HG02588 (cell line): Measurements from ENCODE around the gene PTPMT1.
A peak's percentile ranks its signal among the peaks of the same experiment; 100 is the strongest.

Experiments
- ATAC-seq: cut with Tn5 transposase; IDR thresholded peaks from one replicate; pipeline ENCODE4 v1.9.1; 2021; ENCODE audit warnings: mild to moderate bottlenecking, moderate library complexity; ENCODE audit not compliant: unreplicated experiment

PTPMT1 gene

GRCh38 chr11:47577460-47578041 is 12.2 kb downstream of the PTPMT1 start:
- no peak for ATAC-seq

- peak; percentile 88 for ATAC-seq
Observed at GRCh38 chr11:47578524-47579494, 13.4 kb downstream of the PTPMT1 start, which contains the start of the genes KBTBD4 and NDUFS3. KBTBD4 (minus strand) TSS chr11:47578970; CDS start chr11:47578951, 19 bp downstream. NDUFS3 (plus strand) TSS chr11:47579074; CDS start chr11:47579092, 18 bp downstream.

- no peak for ATAC-seq
Observed at GRCh38 chr11:47583844-47584243, 18.4 kb downstream of the PTPMT1 start.

- ATAC-seq, result no peak
Observed at GRCh38 chr11:47586098-47586855, 20.9 kb downstream of the PTPMT1 start, which contains the start of gene FAM180B. FAM180B (plus strand) TSS chr11:47586678; CDS start chr11:47586769, 91 bp downstream.

- ATAC-seq, result no peak
Observed at GRCh38 chr11:47587039-47587716, 21.8 kb downstream of the PTPMT1 start.

- ATAC-seq, result no peak
Observed at GRCh38 chr11:47587723-47588326, 22.4 kb downstream of the PTPMT1 start.

GRCh38 chr11:47589118-47589517 is 23.7 kb downstream of the PTPMT1 start:
- no peak for ATAC-seq

GRCh38 chr11:47589584-47589976 is 24.2 kb downstream of the PTPMT1 start:
- ATAC-seq, result no peak

GRCh38 chr11:47589977-47590861 is 24.8 kb downstream of the PTPMT1 start:
- no peak for ATAC-seq

GRCh38 chr11:47591764-47592163 is 26.4 kb downstream of the PTPMT1 start:
- ATAC-seq, result no peak

GRCh38 chr11:47592251-47592650 is 26.9 kb downstream of the PTPMT1 start:
- ATAC-seq, result no peak

- ATAC-seq, result no peak
Observed at GRCh38 chr11:47592970-47593369, 27.6 kb downstream of the PTPMT1 start.

- no peak for ATAC-seq
Observed at GRCh38 chr11:47593492-47593933, 28.1 kb downstream of the PTPMT1 start.

- no peak for ATAC-seq
Observed at GRCh38 chr11:47593934-47594855, 28.8 kb downstream of the PTPMT1 start, which contains the start of gene C1QTNF4. C1QTNF4 (minus strand) TSS chr11:47594411; CDS start chr11:47590810, 3,601 bp downstream.

- ATAC-seq, result no peak
Observed at GRCh38 chr11:47595029-47595428, 29.6 kb downstream of the PTPMT1 start.

- no peak for ATAC-seq
Observed at GRCh38 chr11:47595967-47596366, 30.6 kb downstream of the PTPMT1 start.

- no peak for ATAC-seq
Observed at GRCh38 chr11:47599902-47600301, 34.5 kb downstream of the PTPMT1 start.

- ATAC-seq, result no peak
Observed at GRCh38 chr11:47603295-47603694, 37.9 kb downstream of the PTPMT1 start.
